Endodermal cell (in vitro differentiated cells): ENCODE results near the gene CIBAR2. TPM values are rescaled to one million over a fixed set of nuclear protein-coding genes. Genes with fewer than 3 reads are reported as not detected.

Experiments used
- DNase-seq: peaks from one replicate; pipeline ENCODE4 v3.0.0-alpha.2; 2017
- H3K27ac ChIP-seq: 2 replicates; pipeline ENCODE4 v1.5.1; 2013; ENCODE audit warnings: mild to moderate bottlenecking, low read depth, low read length, moderate library complexity
- H3K27me3 ChIP-seq: 2 replicates; pipeline ENCODE4 v1.6.1; 2013; ENCODE audit warnings: mild to moderate bottlenecking, low read length, moderate library complexity; ENCODE audit not compliant: insufficient read depth, control insufficient read depth, poor library complexity, severe bottlenecking
- H3K36me3 ChIP-seq: 2 replicates; pipeline ENCODE4 v1.7.0; 2013; ENCODE audit warnings: mild to moderate bottlenecking, low read length, moderate library complexity; ENCODE audit not compliant: control insufficient read depth, insufficient read depth
- H3K4me1 ChIP-seq: one replicate; pipeline ENCODE4 v1.7.0; 2013; ENCODE audit warnings: low read length; ENCODE audit not compliant: control insufficient read depth, insufficient read depth
- H3K4me3 ChIP-seq: 2 replicates; pipeline ENCODE4 v1.5.1; 2013; ENCODE audit warnings: mild to moderate bottlenecking, low read length, moderate library complexity
- H3K9ac ChIP-seq: 2 replicates; pipeline ENCODE4 v1.6.1; 2013; ENCODE audit warnings: mild to moderate bottlenecking, low read length, moderate library complexity; ENCODE audit not compliant: poor library complexity, severe bottlenecking; ENCODE audit errors: extremely low read depth
- H3K9me3 ChIP-seq: 2 replicates; pipeline ENCODE4 v1.6.1; 2013; ENCODE audit warnings: mild to moderate bottlenecking, low read length, moderate library complexity; ENCODE audit not compliant: control insufficient read depth
- H3K27ac Mint-ChIP-seq: 2 replicates; pipeline ENCODE4 v1.8.0; 2020; ENCODE audit warnings: mixed read lengths
- H3K27me3 Mint-ChIP-seq: 2 replicates; pipeline ENCODE4 v1.8.0; 2021; ENCODE audit warnings: mild to moderate bottlenecking, mixed read lengths; ENCODE audit not compliant: insufficient read depth
- H3K36me3 Mint-ChIP-seq: 2 replicates; pipeline ENCODE4 v1.8.0; 2020; ENCODE audit warnings: low read depth, mixed read lengths
- H3K4me1 Mint-ChIP-seq: 2 replicates; pipeline ENCODE4 v1.8.0; 2020; ENCODE audit warnings: mixed read lengths
- H3K4me3 Mint-ChIP-seq: 2 replicates; pipeline ENCODE4 v1.8.0; 2020; ENCODE audit warnings: mild to moderate bottlenecking, moderate library complexity, mixed read lengths
- H3K9me3 Mint-ChIP-seq: 2 replicates; pipeline ENCODE4 v1.8.0; 2020; ENCODE audit warnings: mild to moderate bottlenecking, mixed read lengths
- CTCF ChIP-seq: fragments of 200-600 bp; sonication (generic); conservative IDR thresholded peaks from 2 replicates; pipeline ENCODE4 v1.5.0; 2021; ENCODE audit warnings: antibody characterized with exemption, mild to moderate bottlenecking
- WGBS, 2 experiments: methylation state at CpG; one replicate each; pipeline versions ENCODE4 v1.1.5 to v1.1.7; 2013; ENCODE audit warnings: missing lambda C conversion rate in 2 of 2, mixed read lengths in 1 of 2; ENCODE audit not compliant: insufficient coverage in 1 of 2, insufficient read length in 1 of 2; 5-methylcytosine and 5-hydroxymethylcytosine counted together
- total RNA-seq, 2 donors: library from RNA; stranded (reverse); fragmentation: NEBNext Ultra II Directional in 1 of 2; extraction: Animal tissue kit (Norgen Biotek cat#: 25700) in 1 of 2; gene quantifications; 2 replicates in 1 of 2; 3 replicates in 1 of 2; pipeline ENCODE4 v1.2.1, GENCODE V29; 2021

CIBAR2 gene
- total RNA-seq, 2 donors from 2014 or later: not detected

GRCh38 chr16:85128079-85128837 is 16.0 kb upstream of the CIBAR2 start:
- Histone ChIP-seq H3K36me3 (no peaks in the 10 kb centered on the region), H3K9ac (no peak overlapping the region), H3K4me3 (no peak overlapping the region), H3K27ac (no peak overlapping the region), H3K27me3 (no peaks in the 10 kb centered on the region), H3K4me1 (peaks cover 3% of the 10 kb centered on the region), H3K9me3 (no peaks in the 10 kb centered on the region)
- no peak for DNase-seq
- no peaks in the 10 kb centered on the region for H3K36me3 Mint-ChIP-seq
- WGBS, 2 experiments: 93 to 94% methylated on average over 6 to 9 of the region's 9 CpGs
- TF ChIP-seq CTCF: no peak
- H3K27me3 Mint-ChIP-seq: no peaks in the 10 kb centered on the region
- peaks cover 8% of the 10 kb centered on the region for H3K4me1 Mint-ChIP-seq
- H3K9me3 Mint-ChIP-seq: no peaks in the 10 kb centered on the region
- H3K4me3 Mint-ChIP-seq: no peak overlapping the region
- H3K27ac Mint-ChIP-seq: no peak overlapping the region

- Histone ChIP-seq H3K27ac (no peak overlapping the region), H3K27me3 (no peaks in the 10 kb centered on the region), H3K4me3 (no peak overlapping the region), H3K36me3 (no peaks in the 10 kb centered on the region), H3K9me3 (no peaks in the 10 kb centered on the region), H3K4me1 (peaks cover 3% of the 10 kb centered on the region), H3K9ac (no peak overlapping the region)
- Mint-ChIP-seq H3K4me3 (no peak overlapping the region), H3K4me1 (peaks cover 8% of the 10 kb centered on the region), H3K36me3 (no peaks in the 10 kb centered on the region), H3K27ac (no peak overlapping the region), H3K9me3 (no peaks in the 10 kb centered on the region), H3K27me3 (no peaks in the 10 kb centered on the region)
- WGBS, 2 experiments: 89 to 90% methylated on average over 2 to 3 of the region's 3 CpGs
- no peak for DNase-seq
- no peak for TF ChIP-seq CTCF
These were observed 15.1 kb upstream of the CIBAR2 start for GRCh38 chr16:85127379-85127723.

GRCh38 chr16:85126705-85127378 is 14.6 kb upstream of the CIBAR2 start:
- peak; percentile 68 for DNase-seq
- Mint-ChIP-seq H3K27me3 (no peaks in the 10 kb centered on the region), H3K9me3 (no peaks in the 10 kb centered on the region), H3K27ac (no peak overlapping the region), H3K4me3 (no peak overlapping the region), H3K4me1 (peaks cover 8% of the 10 kb centered on the region), H3K36me3 (no peaks in the 10 kb centered on the region)
- Histone ChIP-seq H3K9me3 (no peaks in the 10 kb centered on the region), H3K27me3 (no peaks in the 10 kb centered on the region), H3K4me3 (no peak overlapping the region), H3K36me3 (no peaks in the 10 kb centered on the region), H3K27ac (peak overlapping the region; percentile 41), H3K9ac (no peak overlapping the region), H3K4me1 (peaks cover 3% of the 10 kb centered on the region)
- WGBS, 2 experiments: 16 to 55% methylated on average over 6 to 15 of the region's 20 CpGs
- TF ChIP-seq CTCF: no peak
